NCI-H748 treated with DMSO at 0.1 percent for 48 hours (cell line): ENCODE results near the gene TRIL.
A peak's percentile ranks its signal among the peaks of the same experiment; 100 is the strongest.

Experiments
- DNase-seq: peaks from one replicate; lab custom pipeline; 2025; lab: John Stamatoyannopoulos, UW

TRIL gene

GRCh38 chr7:28983396-28984190 is 25.5 kb upstream of the TRIL start:
- no peak for DNase-seq

GRCh38 chr7:28981161-28981465 is 23.0 kb upstream of the TRIL start:
- no peak for DNase-seq

GRCh38 chr7:28980451-28981160 is 22.5 kb upstream of the TRIL start:
- no peak for DNase-seq

- DNase-seq: no peak
Observed at GRCh38 chr7:28979776-28980175, 21.6 kb upstream of the TRIL start.

- no peak for DNase-seq
Observed at GRCh38 chr7:28977881-28978280, 19.8 kb upstream of the TRIL start.

- DNase-seq: no peak
Observed at GRCh38 chr7:28976022-28976421, 17.9 kb upstream of the TRIL start.

GRCh38 chr7:28973591-28973990 is 15.5 kb upstream of the TRIL start:
- no peak for DNase-seq

- DNase-seq: no peak
Observed at GRCh38 chr7:28964056-28964455, 5.9 kb upstream of the TRIL start.

GRCh38 chr7:28961972-28962371 is 3.8 kb upstream of the TRIL start:
- no peak for DNase-seq

GRCh38 chr7:28960071-28960840 is 2.1 kb upstream of the TRIL start:
- DNase-seq: no peak

- DNase-seq: no peak
Observed at GRCh38 chr7:28958980-28959347, 834 bp upstream of the TRIL start.

GRCh38 chr7:28957751-28958234 is 337 bp downstream of the TRIL start:
- DNase-seq: peak; percentile 37

- DNase-seq: peak; percentile 68
Observed at GRCh38 chr7:28957064-28957750, 923 bp downstream of the TRIL start.

GRCh38 chr7:28956608-28957063 is 1.5 kb downstream of the TRIL start:
- DNase-seq: peak; percentile 79

GRCh38 chr7:28955718-28956607 is 2.2 kb downstream of the TRIL start:
- DNase-seq: peak; percentile 74

- no peak for DNase-seq
Observed at GRCh38 chr7:28955356-28955717, 2.8 kb downstream of the TRIL start.

- DNase-seq: no peak
Observed at GRCh38 chr7:28954946-28955345, 3.2 kb downstream of the TRIL start.

- DNase-seq: no peak
Observed at GRCh38 chr7:28954471-28954870, 3.7 kb downstream of the TRIL start.

- DNase-seq: no peak
Observed at GRCh38 chr7:28953633-28954032, 4.5 kb downstream of the TRIL start.

- no peak for DNase-seq
Observed at GRCh38 chr7:28942168-28942567, 16.0 kb downstream of the TRIL start.

- no peak for DNase-seq
Observed at GRCh38 chr7:28941633-28942032, 16.5 kb downstream of the TRIL start.
